RWPE1 (cell line): ENCODE data around the gene SMIM38.

Experiments used
- CTCF ChIA-PET: fragments of 350-600 bp; sonication (Branson Sonifier 250); formaldehyde crosslinking; extraction: SDS; loops from one replicate; lab custom pipeline; 2021; lab: Yijun Ruan, JAX
- POLR2A ChIA-PET: fragments of 400-600 bp; formaldehyde crosslinking; extraction: SDS; loops from one replicate; lab custom pipeline; 2020; ENCODE audit warnings: antibody characterized with exemption; ENCODE audit not compliant: low non-redundant PET; lab: Yijun Ruan, JAX
- DNase-seq: peaks from one replicate; pipeline ENCODE4 v3.0.0; 2012; ENCODE audit warnings: low spot score
- H3K27ac ChIP-seq: fragments of 450-650 bp; 2 replicates; pipeline ENCODE4 v1.5.1; 2017
- CTCF ChIP-seq: fragments of 450-650 bp; conservative IDR thresholded peaks from 2 replicates; pipeline ENCODE4 v1.5.1; 2017; ENCODE audit warnings: low read depth, mild to moderate bottlenecking

SMIM38 gene

GRCh38 chr11:69200331-69201065, 44.8 kb downstream of the SMIM38 start:
- ChIA-PET CTCF (no interaction called here), POLR2A (no interaction called here)
- no peak overlapping the region for H3K27ac ChIP-seq
- no peak for TF ChIP-seq CTCF
- DNase-seq: no peak

- CTCF ChIA-PET: no interaction called here
- TF ChIP-seq CTCF: no peak
- H3K27ac ChIP-seq: no peak overlapping the region
- POLR2A ChIA-PET: no interaction called here
- no peak for DNase-seq
Measured at GRCh38 chr11:69201066-69201365, 45.3 kb downstream of the SMIM38 start.

- ChIA-PET POLR2A (no interaction called here), CTCF (no interaction called here)
- no peak overlapping the region for H3K27ac ChIP-seq
- no peak for TF ChIP-seq CTCF
- no peak for DNase-seq
Measured at GRCh38 chr11:69201764-69202370, 46.1 kb downstream of the SMIM38 start.

GRCh38 chr11:69202511-69203221, 46.9 kb downstream of the SMIM38 start:
- ChIA-PET CTCF (interaction anchor here (1.3 kb wide), 1 partner anchor 71 kb away, joined by 3 read pairs; no protein-coding TSS in a partner anchor), POLR2A (no interaction called here)
- no peak for TF ChIP-seq CTCF
- H3K27ac ChIP-seq: no peak overlapping the region
- DNase-seq: no peak

GRCh38 chr11:69203381-69203780, 47.6 kb downstream of the SMIM38 start:
- no peak overlapping the region for H3K27ac ChIP-seq
- no peak for TF ChIP-seq CTCF
- ChIA-PET POLR2A (no interaction called here), CTCF (interaction anchor here (0.9 to 1.3 kb wide), 2 partner anchors 72 to 97 kb away, joined by 3 read pairs; no protein-coding TSS in a partner anchor)
- DNase-seq: no peak

GRCh38 chr11:69203901-69204245, 48.1 kb downstream of the SMIM38 start:
- TF ChIP-seq CTCF: no peak
- H3K27ac ChIP-seq: no peak overlapping the region
- ChIA-PET POLR2A (no interaction called here), CTCF (interaction anchor here (0.9 to 1.3 kb wide), 2 partner anchors 72 to 97 kb away, joined by 3 read pairs; no protein-coding TSS in a partner anchor)
- no peak for DNase-seq
